Measurements from ENCODE around the gene ACAT1. TPM values are rescaled to one million over a fixed set of nuclear protein-coding genes. Genes with fewer than 3 reads are reported as not detected.

The ACAT1 gene
- total and polyA plus RNA-seq, 2 of the 4 experiments (the other 2 are of a cell fraction): 57.7 to 59.9 TPM

- Histone ChIP-seq H2BK20ac (ENCODE audit: low read depth, low read length) (no peak overlapping the region), H3K9ac (ENCODE audit: low read depth, low read length) (no peak overlapping the region), H3K36me3 (ENCODE audit: control insufficient read depth, insufficient read depth, low read length) (peaks cover 10% of the 10 kb centered on the region), H2AK5ac (ENCODE audit: low read depth, low read length) (no peak overlapping the region), H2AK9ac (replicated peaks; ENCODE audit: low read depth, low read length, poor library complexity) (no peak overlapping the region), H3K79me1 (ENCODE audit: low read depth in 1 of 2, low read length in 2 of 2) (peaks cover 0 to 8% of the 10 kb centered on the region in 2 experiments; a peak in 2 of 4 replicates), H3K4me3 (ENCODE audit: insufficient read depth, low read depth, low read length) (no peak overlapping the region), H3K56ac (ENCODE audit: extremely low read depth, insufficient read depth, low read length) (no peak overlapping the region), H3K9me1 (ENCODE audit: insufficient read depth, low read length) (peaks cover 2% of the 10 kb centered on the region; the same call in 1 of the 2 replicates), H3K23ac (ENCODE audit: low read depth, low read length) (no peak overlapping the region), H4K8ac (ENCODE audit: low read depth in 2 of 2, low read length in 2 of 2) (no peak overlapping the region), H4K20me1 (ENCODE audit: insufficient read depth, low read length) (no peaks in the 10 kb centered on the region), H4K5ac (ENCODE audit: low read depth, low read length) (no peak overlapping the region), H3K18ac (ENCODE audit: low read depth, low read length) (no peak overlapping the region), H2BK15ac (ENCODE audit: low read depth, low read length) (no peak overlapping the region), H3K4me2 (ENCODE audit: low read depth, low read length) (no peak overlapping the region), H3K9me3 (ENCODE audit: control insufficient read depth, insufficient read depth, low read length) (no peaks in the 10 kb centered on the region), H2BK5ac (ENCODE audit: low read depth, low read length, poor library complexity, severe bottlenecking) (no peak overlapping the region), H3K4ac (ENCODE audit: low read depth, low read length) (no peak overlapping the region), H3K27me3 (ENCODE audit: control insufficient read depth, insufficient read depth, low read length) (no peaks in the 10 kb centered on the region), H2AFZ (replicated peaks; ENCODE audit: low read length, poor library complexity) (no peak overlapping the region), H4K91ac (ENCODE audit: insufficient read depth, low read depth, low read length) (no peak overlapping the region), H3K4me1 (ENCODE audit: control insufficient read depth, insufficient read depth, low read length) (no peaks in the 10 kb centered on the region), H3K14ac (replicated peaks; ENCODE audit: low read depth, low read length) (no peak overlapping the region), H2BK120ac (ENCODE audit: low read depth, low read length) (no peak overlapping the region), H3K27ac (ENCODE audit: insufficient read depth, low read length) (no peak overlapping the region)
- TF ChIP-seq FOS (IDR thresholded peaks at IDR 0.05; ENCODE audit: low read depth, low read length): no peak
- no peak for TF ChIP-seq MAZ (IDR thresholded peaks at IDR 0.05; ENCODE audit: borderline replicate concordance, low read depth, low read length)
- TF ChIP-seq RAD21 (IDR thresholded peaks at IDR 0.05; ENCODE audit: low read length): no peak
- TF ChIP-seq BHLHE40 (IDR thresholded peaks at IDR 0.05; ENCODE audit: low read depth, low read length): no peak
- no peak for TF ChIP-seq SMC3 (IDR thresholded peaks at IDR 0.05; ENCODE audit: low read depth, low read length)
- no peak for TF ChIP-seq MAFK (IDR thresholded peaks at IDR 0.05; ENCODE audit: low read depth, low read length)
- TF ChIP-seq, protein P1, sequence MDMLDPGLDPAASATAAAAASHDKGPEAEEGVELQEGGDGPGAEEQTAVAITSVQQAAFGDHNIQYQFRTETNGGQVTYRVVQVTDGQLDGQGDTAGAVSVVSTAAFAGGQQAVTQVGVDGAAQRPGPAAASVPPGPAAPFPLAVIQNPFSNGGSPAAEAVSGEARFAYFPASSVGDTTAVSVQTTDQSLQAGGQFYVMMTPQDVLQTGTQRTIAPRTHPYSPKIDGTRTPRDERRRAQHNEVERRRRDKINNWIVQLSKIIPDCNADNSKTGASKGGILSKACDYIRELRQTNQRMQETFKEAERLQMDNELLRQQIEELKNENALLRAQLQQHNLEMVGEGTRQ (IDR thresholded peaks at IDR 0.05; ENCODE audit: low read depth, low read length): no peak
- intact Hi-C loops (cut with micrococcal nuclease): no loop called here
- CTCF ChIA-PET: no interaction called here
- BruUV-seq (replicated peaks): no TSS peak
- POLR2A ChIA-PET (ENCODE audit: unreplicated experiment): no interaction called here
- no peak for DNase-seq
- in situ Hi-C loops (cut with MboI; ENCODE audit: low sequenced_read_pairs): no loop called here
- dilution Hi-C loops (cut with HindIII; ENCODE audit: low sequenced_read_pairs, unreplicated experiment): no loop called here
- no peak for ATAC-seq (ENCODE audit: low read depth)
- WGBS, 2 experiments (ENCODE audit: extremely low coverage in 2 of 2, insufficient read length in 1 of 2): 100% methylated on average over 1 of the region's 1 CpG; no CpG with 5 or more reads in 1 of the 2 experiments
Observed at GRCh38 chr11:108137212-108137611, 15.8 kb downstream of the ACAT1 start.

All from IMR-90 (cell line).